DOHH2 (cell line): ENCODE measurements around the gene NECTIN3.

Experiments
- H3F3A ChIP-seq: fragments of 200-600 bp; sonication (generic), shearing (Covaris generic); 2 replicates; pipeline ENCODE4 v1.6.0; 2016; ENCODE audit warnings: antibody characterized with exemption, mild to moderate bottlenecking; ENCODE audit not compliant: control insufficient read depth, insufficient read depth
- H3K27ac ChIP-seq: fragments of 200-600 bp; sonication (generic); 2 replicates; pipeline ENCODE4 v1.5.1; 2014; ENCODE audit warnings: low read depth, mild to moderate bottlenecking, low read length, moderate library complexity
- H3K27me3 ChIP-seq: fragments of 200-600 bp; sonication (generic); 2 replicates; pipeline ENCODE4 v1.6.1; 2014; ENCODE audit warnings: mild to moderate bottlenecking, low read length, mixed read lengths; ENCODE audit not compliant: control insufficient read depth
- H3K36me3 ChIP-seq: fragments of 200-600 bp; sonication (generic); 2 replicates; pipeline ENCODE4 v1.6.1; 2014; ENCODE audit warnings: mild to moderate bottlenecking, low read length, moderate library complexity, mixed read lengths; ENCODE audit not compliant: control insufficient read depth
- H3K4me1 ChIP-seq: fragments of 200-600 bp; sonication (generic); 2 replicates; pipeline ENCODE4 v1.6.1; 2014; ENCODE audit warnings: mild to moderate bottlenecking, low read length, mixed read lengths; ENCODE audit not compliant: control insufficient read depth
- H3K4me2 ChIP-seq: fragments of 200-600 bp; sonication (generic); 2 replicates; pipeline ENCODE4 v1.6.0; 2014; ENCODE audit warnings: mild to moderate bottlenecking, low read length, moderate library complexity
- H3K4me3 ChIP-seq: fragments of 200-600 bp; sonication (generic); 2 replicates; pipeline ENCODE4 v1.5.1; 2014; ENCODE audit warnings: mild to moderate bottlenecking, low read length, mixed read lengths
- H3K79me2 ChIP-seq: fragments of 200-600 bp; sonication (generic); 2 replicates; pipeline ENCODE4 v1.6.1; 2014; ENCODE audit warnings: mild to moderate bottlenecking, low read length, mixed read lengths; ENCODE audit not compliant: control insufficient read depth
- H3K9me2 ChIP-seq: fragments of 200-600 bp; sonication (generic); replicated peaks from 2 replicates; pipeline ENCODE4 v1.6.1; 2014; ENCODE audit warnings: mild to moderate bottlenecking, low read length, mixed read lengths; ENCODE audit not compliant: control insufficient read depth
- H3K9me3 ChIP-seq: fragments of 200-600 bp; sonication (generic); 2 replicates; pipeline ENCODE4 v1.6.1; 2014; ENCODE audit warnings: antibody characterized with exemption, low read length, mixed read lengths; ENCODE audit not compliant: control insufficient read depth, insufficient read depth
- H4K20me1 ChIP-seq: fragments of 200-600 bp; sonication (generic); 2 replicates; pipeline ENCODE4 v1.6.0; 2014; ENCODE audit warnings: low read depth, mild to moderate bottlenecking, antibody characterized with exemption, low read length, moderate library complexity; ENCODE audit not compliant: control insufficient read depth, insufficient read depth
- EZH2phosphoT487 ChIP-seq: fragments of 200-600 bp; sonication (generic); IDR thresholded peaks from 2 replicates; pipeline ENCODE4 v1.6.1; 2017; ENCODE audit warnings: borderline replicate concordance, mild to moderate bottlenecking, antibody characterized with exemption, low read length, moderate library complexity, mixed read lengths
- TF ChIP-seq, protein P1 (sequence below): fragments of 200-600 bp; sonication (generic); IDR thresholded peaks from one replicate; pipeline ENCODE4 v1.5.1; 2014; ENCODE audit warnings: antibody characterized with exemption, mild to moderate bottlenecking, low read depth, low read length; ENCODE audit not compliant: poor library complexity, severe bottlenecking

NECTIN3 gene

DNA sequence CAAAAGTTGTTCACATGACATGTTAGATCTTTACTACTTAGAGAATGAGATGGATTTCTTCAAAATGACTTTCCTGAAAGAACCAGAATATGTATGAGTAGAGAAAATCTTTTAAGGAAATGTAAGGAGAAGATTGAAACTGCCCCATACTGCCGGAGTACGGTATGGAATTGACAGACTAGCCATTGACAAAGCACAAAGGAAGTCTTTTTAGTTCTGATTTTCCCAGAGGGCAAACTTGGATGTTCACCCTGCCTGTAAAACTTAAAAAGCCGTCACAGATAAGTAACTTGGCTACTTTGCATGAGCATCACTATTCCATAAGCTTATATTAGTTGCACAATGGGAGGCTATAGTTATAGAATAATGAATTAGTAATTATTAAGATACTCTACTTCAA is 93.8 kb downstream of the NECTIN3 start:
- no peaks in the 10 kb centered on the region for H3K4me1 ChIP-seq
- H3K36me3 ChIP-seq = no peaks in the 10 kb centered on the region
- H3K4me2 ChIP-seq = no peak overlapping the region
- TF ChIP-seq, protein P1, sequence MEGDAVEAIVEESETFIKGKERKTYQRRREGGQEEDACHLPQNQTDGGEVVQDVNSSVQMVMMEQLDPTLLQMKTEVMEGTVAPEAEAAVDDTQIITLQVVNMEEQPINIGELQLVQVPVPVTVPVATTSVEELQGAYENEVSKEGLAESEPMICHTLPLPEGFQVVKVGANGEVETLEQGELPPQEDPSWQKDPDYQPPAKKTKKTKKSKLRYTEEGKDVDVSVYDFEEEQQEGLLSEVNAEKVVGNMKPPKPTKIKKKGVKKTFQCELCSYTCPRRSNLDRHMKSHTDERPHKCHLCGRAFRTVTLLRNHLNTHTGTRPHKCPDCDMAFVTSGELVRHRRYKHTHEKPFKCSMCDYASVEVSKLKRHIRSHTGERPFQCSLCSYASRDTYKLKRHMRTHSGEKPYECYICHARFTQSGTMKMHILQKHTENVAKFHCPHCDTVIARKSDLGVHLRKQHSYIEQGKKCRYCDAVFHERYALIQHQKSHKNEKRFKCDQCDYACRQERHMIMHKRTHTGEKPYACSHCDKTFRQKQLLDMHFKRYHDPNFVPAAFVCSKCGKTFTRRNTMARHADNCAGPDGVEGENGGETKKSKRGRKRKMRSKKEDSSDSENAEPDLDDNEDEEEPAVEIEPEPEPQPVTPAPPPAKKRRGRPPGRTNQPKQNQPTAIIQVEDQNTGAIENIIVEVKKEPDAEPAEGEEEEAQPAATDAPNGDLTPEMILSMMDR = no peak
- no peak for TF ChIP-seq EZH2phosphoT487
- no peaks in the 10 kb centered on the region for H3K79me2 ChIP-seq
- no peaks in the 10 kb centered on the region for H4K20me1 ChIP-seq
- no peaks in the 10 kb centered on the region for H3F3A ChIP-seq
- H3K27ac ChIP-seq = no peak overlapping the region
- H3K9me2 ChIP-seq = no peaks in the 10 kb centered on the region
- no peaks in the 10 kb centered on the region for H3K9me3 ChIP-seq
- H3K4me3 ChIP-seq = no peak overlapping the region
- H3K27me3 ChIP-seq = no peaks in the 10 kb centered on the region

DNA sequence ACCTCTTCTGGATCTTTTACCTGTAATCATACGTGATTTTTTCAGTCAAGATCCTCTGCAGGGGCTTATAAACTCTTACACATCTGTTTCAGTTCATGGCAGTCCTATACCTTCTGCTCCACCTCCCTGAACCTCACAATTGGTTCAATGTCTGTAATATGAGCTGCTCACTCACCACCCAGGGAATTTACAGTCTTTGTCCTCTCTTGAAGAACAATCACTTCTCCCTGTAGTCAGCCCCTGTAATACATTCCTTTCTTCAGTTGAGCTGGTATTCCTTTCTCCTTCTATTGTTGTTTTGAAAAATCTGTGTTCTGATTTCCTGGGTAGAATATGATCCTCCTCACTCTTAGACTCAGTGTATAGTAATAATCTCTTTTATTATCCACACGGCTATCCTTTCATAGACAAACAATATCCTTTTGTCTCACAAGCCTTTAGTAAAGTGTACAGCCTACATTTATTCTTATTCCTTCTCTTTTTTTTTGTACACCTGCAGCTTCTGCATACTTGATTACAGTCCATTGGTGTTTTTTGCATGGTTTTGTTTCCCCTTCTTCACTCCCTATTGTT is 101.8 kb downstream of the NECTIN3 start:
- Histone ChIP-seq H3K9me3 (no peaks in the 10 kb centered on the region), H3K4me3 (no peak overlapping the region), H3F3A (no peaks in the 10 kb centered on the region), H3K4me1 (no peaks in the 10 kb centered on the region), H3K36me3 (no peaks in the 10 kb centered on the region), H3K27ac (no peak overlapping the region), H3K9me2 (no peaks in the 10 kb centered on the region), H3K27me3 (no peaks in the 10 kb centered on the region), H4K20me1 (no peaks in the 10 kb centered on the region), H3K4me2 (no peak overlapping the region), H3K79me2 (no peaks in the 10 kb centered on the region)
- TF ChIP-seq, protein P1 = no peak
- TF ChIP-seq EZH2phosphoT487 = no peak

DNA sequence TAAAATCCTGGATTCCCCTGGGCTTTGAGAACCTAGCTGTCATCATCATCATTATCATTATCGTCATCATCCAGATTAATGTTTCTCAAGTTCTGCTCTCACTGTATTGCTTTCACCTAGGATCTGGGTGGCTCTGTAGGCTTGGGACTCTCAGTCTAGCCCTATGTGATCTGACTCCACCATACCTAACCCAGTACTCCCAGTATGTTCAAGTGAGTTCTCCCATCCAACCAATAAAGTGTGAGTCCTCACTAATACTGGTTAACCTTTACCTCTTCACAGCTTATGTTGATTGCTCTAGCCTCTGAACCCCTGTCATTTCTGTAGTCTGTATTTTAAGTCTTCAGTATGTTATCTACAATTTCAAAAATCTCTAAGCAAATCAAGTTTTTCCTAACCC is 102.3 kb downstream of the NECTIN3 start:
- Histone ChIP-seq H3K9me3 (no peaks in the 10 kb centered on the region), H3K4me2 (no peak overlapping the region), H4K20me1 (no peaks in the 10 kb centered on the region), H3K27me3 (no peaks in the 10 kb centered on the region), H3K4me3 (no peak overlapping the region), H3K27ac (no peak overlapping the region), H3K36me3 (no peaks in the 10 kb centered on the region), H3F3A (no peaks in the 10 kb centered on the region), H3K9me2 (no peaks in the 10 kb centered on the region), H3K79me2 (no peaks in the 10 kb centered on the region), H3K4me1 (no peaks in the 10 kb centered on the region)
- TF ChIP-seq, protein P1 = no peak
- TF ChIP-seq EZH2phosphoT487 = no peak
